K562 (cell line): ENCODE data around the gene GP1BB. TPM values are rescaled to one million over a fixed set of nuclear protein-coding genes. Genes with fewer than 3 reads are reported as not detected.
A peak's percentile ranks its signal among the peaks of the same experiment; 100 is the strongest.

Source experiments
- CBFB ChIP-seq: sonication (generic); formaldehyde crosslinking; IDR thresholded peaks from 2 replicates; pipeline ENCODE4 v1.4.0; 2020; ENCODE audit warnings: mild to moderate bottlenecking, missing genetic modification reagents
- CTCFL ChIP-seq: IDR thresholded peaks from 2 replicates; pipeline ENCODE4 v1.6.1; 2011; ENCODE audit warnings: borderline replicate concordance, low read depth, mild to moderate bottlenecking, moderate library complexity, low read length; ENCODE audit not compliant: insufficient read depth, poor library complexity, severe bottlenecking
- HDAC3 ChIP-seq: fragments of 450-650 bp; IDR thresholded peaks from 2 replicates; pipeline ENCODE4 v1.6.1; 2018; ENCODE audit warnings: borderline replicate concordance, mild to moderate bottlenecking, moderate library complexity; ENCODE audit not compliant: partially characterized antibody
- HMG20B ChIP-seq: fragments of 250-450 bp; sonication (Bioruptor Pico); IDR thresholded peaks from 2 replicates; pipeline ENCODE4 v1.5.0; 2021; ENCODE audit warnings: mild to moderate bottlenecking
- MYBL2 ChIP-seq, 2 experiments: fragments of 450-650 bp in 1 of 2; sonication (generic) in 1 of 2; formaldehyde crosslinking in 1 of 2; IDR thresholded peaks; 2 replicates each; pipeline versions ENCODE4 v1.6.1 to v1.8.1; 2017 to 2022; ENCODE audit warnings: borderline replicate concordance in 1 of 2, inconsistent platforms in 1 of 2, low read depth in 1 of 2, mild to moderate bottlenecking in 1 of 2, missing genetic modification reagents in 1 of 2, moderate library complexity in 1 of 2
- NFIC ChIP-seq: fragments of 450-650 bp; IDR thresholded peaks from 2 replicates; pipeline ENCODE4 v1.6.1; 2017; ENCODE audit warnings: mild to moderate bottlenecking, inconsistent platforms
- OTX1 ChIP-seq: fragments of 450-650 bp; formaldehyde crosslinking; IDR thresholded peaks from 2 replicates; pipeline ENCODE4 v1.4.0; 2022; ENCODE audit warnings: mild to moderate bottlenecking
- POLR2A ChIP-seq: fragments of 450-650 bp; conservative IDR thresholded peaks from 2 replicates; pipeline ENCODE4 v1.6.1; 2016
- SLC30A9 ChIP-seq: fragments of 250-450 bp; sonication (Bioruptor Pico); IDR thresholded peaks from 2 replicates; pipeline ENCODE4 v1.8.0; 2022; ENCODE audit warnings: mild to moderate bottlenecking, moderate library complexity
- SMAD4 ChIP-seq: fragments of 250-450 bp; sonication (Bioruptor Pico); conservative IDR thresholded peaks from 2 replicates; pipeline ENCODE4 v1.8.0; 2021; ENCODE audit warnings: inconsistent platforms, mild to moderate bottlenecking, moderate library complexity
- SRSF1 ChIP-seq: fragments of 200-400 bp; formaldehyde crosslinking; IDR thresholded peaks from 2 replicates; pipeline ENCODE4 v1.6.1; 2017; ENCODE audit warnings: mild to moderate bottlenecking, low read depth, low read length, moderate library complexity
- STAT5B ChIP-seq: fragments of 250-450 bp; sonication (Bioruptor Pico); IDR thresholded peaks from 2 replicates; pipeline ENCODE4 v1.8.0; 2021; ENCODE audit warnings: mild to moderate bottlenecking, inconsistent platforms
- TCF3 ChIP-seq: sonication (generic); formaldehyde crosslinking; IDR thresholded peaks from 2 replicates; pipeline ENCODE4 v1.4.0; 2020; ENCODE audit warnings: mild to moderate bottlenecking, missing genetic modification reagents
- ZNF140 ChIP-seq: fragments of 250-450 bp; sonication (Bioruptor Pico); IDR thresholded peaks from 2 replicates; pipeline ENCODE4 v1.8.0; 2021; ENCODE audit warnings: moderate library complexity, mild to moderate bottlenecking, inconsistent platforms
- ZNF277 ChIP-seq: fragments of 250-450 bp; sonication (Bioruptor Pico); IDR thresholded peaks from 2 replicates; pipeline ENCODE4 v1.8.0; 2022; ENCODE audit warnings: inconsistent platforms, mild to moderate bottlenecking, moderate library complexity, borderline replicate concordance
- ZNF282 ChIP-seq: sonication (generic); formaldehyde crosslinking; IDR thresholded peaks from 2 replicates; pipeline ENCODE4 v1.8.1; 2023; ENCODE audit warnings: missing genetic modification reagents
- ZNF589 ChIP-seq: fragments of 200-800 bp; sonication (Bioruptor generic); IDR thresholded peaks from 2 replicates; pipeline ENCODE4 v1.6.1; 2016; ENCODE audit warnings: low read depth, missing genetic modification characterization, missing compliant biosample characterization
- ZNF778 ChIP-seq: fragments of 450-650 bp; formaldehyde crosslinking; IDR thresholded peaks from 2 replicates; pipeline ENCODE4 v1.4.0; 2020; ENCODE audit warnings: mild to moderate bottlenecking, moderate library complexity
- polyA plus RNA-seq, 8 experiments: library from polyadenylated mRNA; depleted of rRNA in 4 of 8; stranded (reverse) in 5 of 8; unstranded in 3 of 8; fragments of >200 nt; fragmentation: Nextera tagmentation in 2 of 8; fragmentation: Illumina TruSeq in 1 of 8; extraction: Ambion mirVana in 2 of 8; extraction: Trizol in 1 of 8; gene quantifications; 2 replicates each; pipeline versions ENCODE4 v1.2.1 to v1.2.3, GENCODE V29; 2011 to 2014; ENCODE audit warnings: inconsistent platforms in 1 of 8, missing spikeins in 1 of 8
- total RNA-seq, 7 experiments: library from RNA; depleted of rRNA in 6 of 7; stranded (reverse); fragments of >200 nt in 6 of 7; fragmentation: Illumina TruSeq in 2 of 7; extraction: Trizol in 2 of 7; gene quantifications; 2 replicates each; pipeline versions ENCODE4 v1.2.1 to v1.2.3, GENCODE V29; 2011 to 2021; ENCODE audit warnings: low replicate concordance in 1 of 7
- TF ChIP-seq, protein P1 (sequence below): sonication (generic); formaldehyde crosslinking; IDR thresholded peaks from 2 replicates; pipeline ENCODE4 v1.8.1; 2022; ENCODE audit warnings: missing genetic modification reagents
- TF ChIP-seq, protein P2 (sequence below): fragments of 450-650 bp; IDR thresholded peaks from 2 replicates; pipeline ENCODE4 v1.6.1; 2018; ENCODE audit not compliant: partially characterized antibody

GP1BB gene
- total and polyA plus RNA-seq, 9 of the 15 experiments (the other 6 are each of a cell fraction or from before 2014, with no cell fraction given) = 0.69 to 162 (median 2.8) TPM

DNA sequence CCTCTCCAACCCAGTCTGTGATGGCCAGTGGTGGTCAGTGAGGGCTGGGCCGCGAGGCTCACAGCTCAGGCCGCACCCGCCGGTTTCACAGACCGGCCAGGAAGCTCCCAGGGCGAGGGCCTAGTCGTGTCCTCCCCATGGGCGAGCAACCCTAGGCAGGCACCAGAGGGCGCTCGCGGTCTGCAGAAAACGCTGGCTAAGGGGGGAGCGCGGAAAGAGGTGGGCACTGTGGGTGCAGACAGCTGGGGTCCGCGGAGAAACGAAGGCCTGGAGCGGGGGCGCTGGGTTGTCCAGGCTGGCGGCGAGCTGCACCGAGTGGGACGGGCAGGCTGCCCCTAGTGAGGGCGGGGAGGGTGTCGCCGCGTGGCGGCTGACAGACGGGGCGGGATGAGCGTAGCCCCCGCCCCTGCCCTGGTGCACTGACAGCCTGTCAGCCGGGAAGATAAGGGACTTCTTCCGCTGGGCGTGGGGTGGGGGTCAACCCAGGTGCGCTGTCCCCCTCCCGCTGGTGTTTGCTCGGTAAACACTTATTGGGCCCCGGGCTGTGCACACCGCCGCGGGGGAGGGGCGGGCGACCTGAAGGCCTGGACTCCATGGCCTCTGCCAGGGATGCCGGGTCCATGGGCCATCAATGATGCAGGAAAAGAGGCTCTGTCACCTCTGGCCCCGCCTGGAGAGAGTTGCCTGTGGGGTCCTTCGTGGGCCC lies 7.5 kb downstream of the GP1BB start (continued):
- TF ChIP-seq, protein P1, sequence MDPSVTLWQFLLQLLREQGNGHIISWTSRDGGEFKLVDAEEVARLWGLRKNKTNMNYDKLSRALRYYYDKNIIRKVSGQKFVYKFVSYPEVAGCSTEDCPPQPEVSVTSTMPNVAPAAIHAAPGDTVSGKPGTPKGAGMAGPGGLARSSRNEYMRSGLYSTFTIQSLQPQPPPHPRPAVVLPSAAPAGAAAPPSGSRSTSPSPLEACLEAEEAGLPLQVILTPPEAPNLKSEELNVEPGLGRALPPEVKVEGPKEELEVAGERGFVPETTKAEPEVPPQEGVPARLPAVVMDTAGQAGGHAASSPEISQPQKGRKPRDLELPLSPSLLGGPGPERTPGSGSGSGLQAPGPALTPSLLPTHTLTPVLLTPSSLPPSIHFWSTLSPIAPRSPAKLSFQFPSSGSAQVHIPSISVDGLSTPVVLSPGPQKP (CRISPR knock-in tag) = no peak
- TF ChIP-seq POLR2A (no peak; the same call in 1 of the 2 replicates), HDAC3 (no peak), ZNF778 (CRISPR knock-in tag) (no peak), ZNF140 (CRISPR knock-in tag) (no peak), HMG20B (CRISPR knock-in tag) (no peak), SLC30A9 (CRISPR knock-in tag) (no peak), ZNF589 (no peak), SMAD4 (peak; percentile 94), TCF3 (CRISPR knock-in tag) (no peak), STAT5B (CRISPR knock-in tag) (no peak), CTCFL (peak; percentile 31), CBFB (CRISPR knock-in tag) (no peak), ZNF277 (CRISPR knock-in tag) (no peak), ZNF282 (CRISPR knock-in tag) (no peak), NFIC (no peak), OTX1 (CRISPR knock-in tag) (peak; percentile 65; the same call in 1 of the 2 replicates), MYBL2 (IDR thresholded peaks at IDR 0.05; ENCODE audit: low read depth) (no peak), MYBL2 (CRISPR knock-in tag; IDR thresholded peaks at IDR 0.05; ENCODE audit: borderline replicate concordance) (no peak), SRSF1 (no peak)
- TF ChIP-seq, protein P2, sequence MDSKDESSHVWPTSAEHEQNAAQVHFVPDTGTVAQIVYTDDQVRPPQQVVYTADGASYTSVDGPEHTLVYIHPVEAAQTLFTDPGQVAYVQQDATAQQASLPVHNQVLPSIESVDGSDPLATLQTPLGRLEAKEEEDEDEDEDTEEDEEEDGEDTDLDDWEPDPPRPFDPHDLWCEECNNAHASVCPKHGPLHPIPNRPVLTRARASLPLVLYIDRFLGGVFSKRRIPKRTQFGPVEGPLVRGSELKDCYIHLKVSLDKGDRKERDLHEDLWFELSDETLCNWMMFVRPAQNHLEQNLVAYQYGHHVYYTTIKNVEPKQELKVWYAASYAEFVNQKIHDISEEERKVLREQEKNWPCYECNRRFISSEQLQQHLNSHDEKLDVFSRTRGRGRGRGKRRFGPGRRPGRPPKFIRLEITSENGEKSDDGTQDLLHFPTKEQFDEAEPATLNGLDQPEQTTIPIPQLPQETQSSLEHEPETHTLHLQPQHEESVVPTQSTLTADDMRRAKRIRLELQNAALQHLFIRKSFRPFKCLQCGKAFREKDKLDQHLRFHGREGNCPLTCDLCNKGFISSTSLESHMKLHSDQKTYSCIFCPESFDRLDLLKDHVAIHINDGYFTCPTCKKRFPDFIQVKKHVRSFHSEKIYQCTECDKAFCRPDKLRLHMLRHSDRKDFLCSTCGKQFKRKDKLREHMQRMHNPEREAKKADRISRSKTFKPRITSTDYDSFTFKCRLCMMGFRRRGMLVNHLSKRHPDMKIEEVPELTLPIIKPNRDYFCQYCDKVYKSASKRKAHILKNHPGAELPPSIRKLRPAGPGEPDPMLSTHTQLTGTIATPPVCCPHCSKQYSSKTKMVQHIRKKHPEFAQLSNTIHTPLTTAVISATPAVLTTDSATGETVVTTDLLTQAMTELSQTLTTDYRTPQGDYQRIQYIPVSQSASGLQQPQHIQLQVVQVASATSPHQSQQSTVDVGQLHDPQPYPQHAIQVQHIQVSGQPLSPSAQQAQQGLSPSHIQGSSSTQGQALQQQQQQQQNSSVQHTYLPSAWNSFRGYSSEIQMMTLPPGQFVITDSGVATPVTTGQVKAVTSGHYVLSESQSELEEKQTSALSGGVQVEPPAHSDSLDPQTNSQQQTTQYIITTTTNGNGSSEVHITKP = no peak
